Measurements from ENCODE around the gene PAGE5.

The PAGE5 gene, protein sequence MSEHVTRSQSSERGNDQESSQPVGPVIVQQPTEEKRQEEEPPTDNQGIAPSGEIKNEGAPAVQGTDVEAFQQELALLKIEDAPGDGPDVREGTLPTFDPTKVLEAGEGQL

DNA sequence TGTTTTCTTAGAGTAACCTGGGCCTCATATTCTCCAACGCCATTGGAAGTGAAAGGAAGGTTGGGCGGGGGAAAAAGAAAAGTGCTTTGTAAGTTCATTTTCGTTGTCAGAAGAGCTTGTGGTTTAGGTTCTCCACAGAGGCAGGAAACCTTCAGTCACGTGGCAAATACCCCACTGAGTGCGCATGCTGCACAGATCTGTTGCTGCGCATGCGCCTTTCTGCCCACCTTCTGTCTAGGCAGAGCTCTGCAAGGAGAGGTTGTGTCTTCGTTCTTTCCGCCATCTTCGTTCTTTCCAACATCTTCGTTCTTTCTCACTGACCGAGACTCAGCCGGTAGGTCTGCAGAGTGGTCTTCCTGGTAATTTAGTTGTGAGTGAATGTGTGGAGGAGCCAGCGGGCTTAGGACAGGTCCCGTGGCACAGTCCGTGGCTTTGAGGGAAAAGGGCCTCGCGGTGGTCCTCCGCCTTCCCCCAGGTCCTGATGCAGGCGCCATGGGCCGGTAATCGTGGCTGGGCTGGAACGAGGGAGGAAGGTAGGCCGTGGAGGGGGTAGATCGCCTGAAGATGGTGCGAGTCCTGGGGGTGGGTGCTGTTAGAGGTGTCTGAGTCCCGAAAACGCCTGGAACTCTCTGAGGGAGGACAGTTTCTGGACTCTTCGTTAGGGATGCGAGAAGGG, at the start of gene PAGE5:
Gene PAGE5, plus strand, starts transcription at position 228 of the 676 bp plus-strand sequence. CDS start 1,037 bp downstream, outside the sequence.
- no peaks in the 10 kb centered on the region for H3F3A ChIP-seq (ENCODE audit: control insufficient read depth, insufficient read depth)
- no peaks in the 10 kb centered on the region for H3K36me3 ChIP-seq (ENCODE audit: control insufficient read depth, low read length)
- no peak within 1 kb of the TSS for H3K4me2 ChIP-seq (ENCODE audit: low read length)
- H3K9me2 ChIP-seq (replicated peaks; ENCODE audit: control insufficient read depth, low read length) = no peaks in the 10 kb centered on the region
- no peaks in the 10 kb centered on the region for H3K79me2 ChIP-seq (ENCODE audit: control insufficient read depth, low read length)
- no peaks in the 10 kb centered on the region for H3K4me1 ChIP-seq (ENCODE audit: control insufficient read depth, low read length)
- no peaks in the 10 kb centered on the region for H3K27me3 ChIP-seq (ENCODE audit: control insufficient read depth, low read length)
- no peaks in the 10 kb centered on the region for H4K20me1 ChIP-seq (ENCODE audit: control insufficient read depth, insufficient read depth, low read depth, low read length)
- no peak for TF ChIP-seq EZH2phosphoT487 (IDR thresholded peaks at IDR 0.05; ENCODE audit: borderline replicate concordance, low read length)
- TF ChIP-seq, protein P1, sequence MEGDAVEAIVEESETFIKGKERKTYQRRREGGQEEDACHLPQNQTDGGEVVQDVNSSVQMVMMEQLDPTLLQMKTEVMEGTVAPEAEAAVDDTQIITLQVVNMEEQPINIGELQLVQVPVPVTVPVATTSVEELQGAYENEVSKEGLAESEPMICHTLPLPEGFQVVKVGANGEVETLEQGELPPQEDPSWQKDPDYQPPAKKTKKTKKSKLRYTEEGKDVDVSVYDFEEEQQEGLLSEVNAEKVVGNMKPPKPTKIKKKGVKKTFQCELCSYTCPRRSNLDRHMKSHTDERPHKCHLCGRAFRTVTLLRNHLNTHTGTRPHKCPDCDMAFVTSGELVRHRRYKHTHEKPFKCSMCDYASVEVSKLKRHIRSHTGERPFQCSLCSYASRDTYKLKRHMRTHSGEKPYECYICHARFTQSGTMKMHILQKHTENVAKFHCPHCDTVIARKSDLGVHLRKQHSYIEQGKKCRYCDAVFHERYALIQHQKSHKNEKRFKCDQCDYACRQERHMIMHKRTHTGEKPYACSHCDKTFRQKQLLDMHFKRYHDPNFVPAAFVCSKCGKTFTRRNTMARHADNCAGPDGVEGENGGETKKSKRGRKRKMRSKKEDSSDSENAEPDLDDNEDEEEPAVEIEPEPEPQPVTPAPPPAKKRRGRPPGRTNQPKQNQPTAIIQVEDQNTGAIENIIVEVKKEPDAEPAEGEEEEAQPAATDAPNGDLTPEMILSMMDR (IDR thresholded peaks at IDR 0.05; ENCODE audit: low read depth, low read length, poor library complexity, severe bottlenecking) = no peak
- no peak within 1 kb of the TSS for H3K4me3 ChIP-seq (ENCODE audit: low read length)
- H3K9me3 ChIP-seq (ENCODE audit: control insufficient read depth, insufficient read depth, low read length) = no peaks in the 10 kb centered on the region
- H3K27ac ChIP-seq (ENCODE audit: low read depth, low read length) = no peak within 1 kb of the TSS

DNA sequence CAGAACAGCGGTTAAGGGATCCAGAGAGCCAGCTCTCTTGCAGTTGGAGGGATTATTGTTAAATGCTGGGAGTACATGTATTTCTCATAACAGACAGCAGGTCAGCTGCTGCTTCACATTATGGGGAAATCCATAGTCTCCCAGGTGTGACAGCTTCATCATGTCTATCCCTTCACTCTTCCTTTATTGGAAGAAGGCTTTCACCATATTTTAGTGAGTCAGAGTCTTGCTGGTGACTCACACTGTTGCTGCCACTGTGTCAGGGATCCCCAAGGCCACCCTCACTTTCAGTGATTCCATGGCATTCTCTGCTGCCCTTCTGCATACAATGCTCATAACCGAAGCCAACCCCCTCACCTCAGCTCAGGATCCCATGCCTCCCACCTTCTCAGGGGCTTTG, 32.9 kb upstream of the PAGE5 start:
- Histone ChIP-seq H3K9me3 (ENCODE audit: control insufficient read depth, insufficient read depth, low read length) (no peaks in the 10 kb centered on the region), H3F3A (ENCODE audit: control insufficient read depth, insufficient read depth) (no peaks in the 10 kb centered on the region), H3K9me2 (replicated peaks; ENCODE audit: control insufficient read depth, low read length) (no peaks in the 10 kb centered on the region), H3K4me1 (ENCODE audit: control insufficient read depth, low read length) (no peaks in the 10 kb centered on the region), H3K79me2 (ENCODE audit: control insufficient read depth, low read length) (no peaks in the 10 kb centered on the region), H3K4me3 (ENCODE audit: low read length) (no peak overlapping the region), H3K36me3 (ENCODE audit: control insufficient read depth, low read length) (no peaks in the 10 kb centered on the region), H3K27me3 (ENCODE audit: control insufficient read depth, low read length) (no peaks in the 10 kb centered on the region), H3K4me2 (ENCODE audit: low read length) (no peak overlapping the region), H4K20me1 (ENCODE audit: control insufficient read depth, insufficient read depth, low read depth, low read length) (no peaks in the 10 kb centered on the region), H3K27ac (ENCODE audit: low read depth, low read length) (no peak overlapping the region)
- TF ChIP-seq, protein P1 (IDR thresholded peaks at IDR 0.05; ENCODE audit: low read depth, low read length, poor library complexity, severe bottlenecking) = no peak
- TF ChIP-seq EZH2phosphoT487 (IDR thresholded peaks at IDR 0.05; ENCODE audit: borderline replicate concordance, low read length) = no peak

DNA sequence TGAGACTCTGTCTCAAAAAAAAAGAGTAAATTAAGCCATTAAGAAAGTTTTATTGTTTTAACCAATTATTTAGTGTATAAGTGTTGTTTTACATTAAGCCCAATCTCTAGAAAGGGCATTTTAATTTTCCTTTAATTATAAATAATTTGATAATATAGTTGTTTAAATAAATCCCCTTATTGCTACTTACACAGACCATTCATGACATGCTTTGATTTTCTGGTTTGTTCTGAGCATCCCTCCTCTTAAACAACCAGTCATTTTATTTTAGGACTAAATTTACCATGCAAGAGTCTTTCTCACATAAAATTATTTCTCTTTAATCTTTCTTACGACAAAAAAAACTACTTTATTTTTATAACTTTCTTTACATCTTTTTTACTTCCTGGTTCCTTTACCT, 23.5 kb upstream of the PAGE5 start:
- TF ChIP-seq, protein P1 (IDR thresholded peaks at IDR 0.05; ENCODE audit: low read depth, low read length, poor library complexity, severe bottlenecking) = no peak
- TF ChIP-seq EZH2phosphoT487 (IDR thresholded peaks at IDR 0.05; ENCODE audit: borderline replicate concordance, low read length) = no peak
- Histone ChIP-seq H3K4me2 (ENCODE audit: low read length) (no peak overlapping the region), H4K20me1 (ENCODE audit: control insufficient read depth, insufficient read depth, low read depth, low read length) (no peaks in the 10 kb centered on the region), H3K27ac (ENCODE audit: low read depth, low read length) (no peak overlapping the region), H3K36me3 (ENCODE audit: control insufficient read depth, low read length) (no peaks in the 10 kb centered on the region), H3K9me2 (replicated peaks; ENCODE audit: control insufficient read depth, low read length) (no peaks in the 10 kb centered on the region), H3K4me1 (ENCODE audit: control insufficient read depth, low read length) (no peaks in the 10 kb centered on the region), H3K27me3 (ENCODE audit: control insufficient read depth, low read length) (no peaks in the 10 kb centered on the region), H3K9me3 (ENCODE audit: control insufficient read depth, insufficient read depth, low read length) (no peaks in the 10 kb centered on the region), H3F3A (ENCODE audit: control insufficient read depth, insufficient read depth) (no peaks in the 10 kb centered on the region), H3K4me3 (ENCODE audit: low read length) (no peak overlapping the region), H3K79me2 (ENCODE audit: control insufficient read depth, low read length) (no peaks in the 10 kb centered on the region)
